HepG2 (cell line): ENCODE data around the gene SMARCE1. TPM values are rescaled to one million over a fixed set of nuclear protein-coding genes. Genes with fewer than 3 reads are reported as not detected.

Source experiments
- ATM ChIP-seq: fragments of 450-650 bp; IDR thresholded peaks from 2 replicates; pipeline ENCODE4 v1.7.1; 2017; ENCODE audit warnings: mild to moderate bottlenecking, borderline replicate concordance
- EED ChIP-seq: sonication (generic); formaldehyde crosslinking; IDR thresholded peaks from 2 replicates; pipeline ENCODE4 v1.5.0; 2020; ENCODE audit warnings: mild to moderate bottlenecking, missing genetic modification reagents
- HMGXB3 ChIP-seq: sonication (generic); formaldehyde crosslinking; IDR thresholded peaks from 2 replicates; pipeline ENCODE4 v1.4.0; 2020; ENCODE audit warnings: missing genetic modification reagents, borderline replicate concordance
- KLF9 ChIP-seq: IDR thresholded peaks from 2 replicates; pipeline ENCODE4 v1.6.1; 2016; ENCODE audit warnings: low read depth
- MYPOP ChIP-seq: sonication (generic); formaldehyde crosslinking; IDR thresholded peaks from 2 replicates; pipeline ENCODE4 v1.8.1; 2023; ENCODE audit warnings: mild to moderate bottlenecking, moderate library complexity, missing genetic modification reagents
- NFIC ChIP-seq: IDR thresholded peaks from 2 replicates; pipeline ENCODE4 v1.6.1; 2012; ENCODE audit warnings: mild to moderate bottlenecking, low read length, inconsistent platforms
- RXRB ChIP-seq: IDR thresholded peaks from 2 replicates; pipeline ENCODE4 v1.6.1; 2016; ENCODE audit warnings: borderline replicate concordance, missing genetic modification reagents, missing compliant biosample characterization
- SRF ChIP-seq: IDR thresholded peaks from 2 replicates; pipeline ENCODE4 v1.6.1; 2011; ENCODE audit warnings: mild to moderate bottlenecking, low read depth, low read length, moderate library complexity
- TEAD3 ChIP-seq: optimal IDR thresholded peaks from 2 replicates; pipeline ENCODE3; 2016; ENCODE audit warnings: borderline replicate concordance
- THRA ChIP-seq: sonication (generic); formaldehyde crosslinking; IDR thresholded peaks from 2 replicates; pipeline ENCODE4 v1.4.0; 2020; ENCODE audit warnings: missing genetic modification reagents, borderline replicate concordance
- TRAFD1 ChIP-seq: sonication (generic); formaldehyde crosslinking; IDR thresholded peaks from 2 replicates; pipeline ENCODE4 v1.5.1; 2020; ENCODE audit warnings: missing genetic modification reagents, mild to moderate bottlenecking, borderline replicate concordance
- ZNF576 ChIP-seq: sonication (generic); formaldehyde crosslinking; IDR thresholded peaks from 2 replicates; pipeline ENCODE4 v1.4.0; 2020; ENCODE audit warnings: mild to moderate bottlenecking, missing genetic modification reagents
- ZNF619 ChIP-seq: sonication (generic); formaldehyde crosslinking; IDR thresholded peaks from 2 replicates; pipeline ENCODE4 v1.4.0; 2020; ENCODE audit warnings: mild to moderate bottlenecking, missing genetic modification reagents
- ZNF737 ChIP-seq: sonication (generic); formaldehyde crosslinking; IDR thresholded peaks from 2 replicates; pipeline ENCODE4 v1.5.0; 2020; ENCODE audit warnings: missing genetic modification reagents, mild to moderate bottlenecking, borderline replicate concordance
- ZNF770 ChIP-seq: sonication (generic); formaldehyde crosslinking; IDR thresholded peaks from 2 replicates; pipeline ENCODE4 v1.5.0; 2020; ENCODE audit warnings: mild to moderate bottlenecking, missing genetic modification reagents
- ZNF784 ChIP-seq: sonication (generic); formaldehyde crosslinking; IDR thresholded peaks from 2 replicates; pipeline ENCODE4 v1.5.1; 2020; ENCODE audit warnings: missing genetic modification reagents, mild to moderate bottlenecking, borderline replicate concordance
- polyA plus RNA-seq, 8 experiments: library from polyadenylated mRNA; depleted of rRNA in 3 of 8; stranded (reverse) in 7 of 8; unstranded in 1 of 8; fragments of >200 nt; fragmentation: Illumina TruSeq in 4 of 8; extraction: Trizol in 4 of 8; gene quantifications; 2 replicates each; pipeline versions ENCODE4 v1.2.1 to v1.2.3, GENCODE V29; 2011 to 2016; ENCODE audit warnings: low read depth in 4 of 8, missing spikeins in 1 of 8, mixed read lengths in 1 of 8; ENCODE audit not compliant: insufficient read depth in 1 of 8
- total RNA-seq, 5 experiments: library from RNA; depleted of rRNA; stranded (reverse); fragments of >200 nt; fragmentation: Illumina TruSeq; extraction: Trizol; gene quantifications; 2 replicates each; pipeline ENCODE4 v1.2.3, GENCODE V29; 2016; ENCODE audit warnings: low read depth in 1 of 5

The SMARCE1 gene
- total and polyA plus RNA-seq, 2 of the 13 experiments (the other 11 are each of a cell fraction or from before 2014, with no cell fraction given), result 43.5 to 127 TPM

- TF ChIP-seq THRA (CRISPR knock-in tag) (no peak; the same call in 1 of the 2 replicates), MYPOP (CRISPR knock-in tag) (peak; percentile 91), SRF (no peak), TEAD3 (CRISPR knock-in tag) (no peak), ATM (no peak), KLF9 (CRISPR knock-in tag) (peak; percentile 62; the same call in 1 of the 2 replicates), ZNF770 (CRISPR knock-in tag) (peak; percentile 67; the same call in 1 of the 2 replicates), TRAFD1 (CRISPR knock-in tag) (no peak), ZNF784 (CRISPR knock-in tag) (peak; percentile 93), EED (peak; percentile 74; the same call in 1 of the 2 replicates), RXRB (peak; percentile 26; the same call in 1 of the 2 replicates), ZNF619 (CRISPR knock-in tag) (0 out of 2 replicates have a peak, but pooled peaks have one; percentile 57), HMGXB3 (peak; percentile 60), ZNF737 (no peak), NFIC (peak; percentile 77; the same call in 1 of the 2 replicates), ZNF576 (CRISPR knock-in tag) (0 out of 2 replicates have a peak, but pooled peaks have one; percentile 63)
Observed at GRCh38 chr17:40647624-40648383, at the start of gene SMARCE1 (continued).
